ENCODE measurements around the gene TMEM108. TPM values are rescaled to one million over a fixed set of nuclear protein-coding genes. Genes with fewer than 3 reads are reported as not detected.

Gene TMEM108
- total and polyA plus RNA-seq, 10 of the 15 experiments (the other 5 are each of a cell fraction or from before 2014, with no cell fraction given), result 0.02 to 0.58 (median 0.12) TPM; not detected in 5

- TF ChIP-seq CEBPB (IDR thresholded peaks at IDR 0.05; ENCODE audit: borderline replicate concordance in 1 of 2, low read depth in 2 of 2, low read length in 2 of 2) (no peak), E2F8 (IDR thresholded peaks at IDR 0.05; ENCODE audit: low read depth, partially characterized antibody) (no peak), RFX5 (IDR thresholded peaks at IDR 0.05; ENCODE audit: low read depth, low read length) (no peak), ZNF384 (IDR thresholded peaks at IDR 0.05; ENCODE audit: borderline replicate concordance, low read depth, low read length) (no peak), NBN (IDR thresholded peaks at IDR 0.05) (no peak), RB1 (IDR thresholded peaks at IDR 0.05; ENCODE audit: borderline replicate concordance) (no peak), NR2C1 (IDR thresholded peaks at IDR 0.05) (no peak), NFIC (IDR thresholded peaks at IDR 0.05; ENCODE audit: low read depth, low read length) (peak; percentile 57; the same call in 1 of the 2 replicates), KDM1A (IDR thresholded peaks at IDR 0.05; ENCODE audit: borderline replicate concordance) (no peak), FOS (IDR thresholded peaks at IDR 0.05; ENCODE audit: borderline replicate concordance, extremely low read depth, insufficient read length) (no peak), EED (IDR thresholded peaks at IDR 0.05; ENCODE audit: low read depth) (peak; percentile 46; the same call in 1 of the 2 replicates), WRNIP1 (IDR thresholded peaks at IDR 0.05; ENCODE audit: borderline replicate concordance, low read depth, low read length) (no peak), HDGF (IDR thresholded peaks at IDR 0.05) (no peak), SMAD1 (IDR thresholded peaks at IDR 0.05; ENCODE audit: low read depth, partially characterized antibody) (no peak), SMAD5 (IDR thresholded peaks at IDR 0.05; ENCODE audit: low read depth) (no peak), MTA2 (IDR thresholded peaks at IDR 0.05; ENCODE audit: low read depth) (peak; percentile 77), ZNF217 (IDR thresholded peaks at IDR 0.05) (no peak), NR2C2 (IDR thresholded peaks at IDR 0.05; ENCODE audit: borderline replicate concordance, control insufficient read depth, insufficient read length, low read depth) (no peak), SKIL (IDR thresholded peaks at IDR 0.05; ENCODE audit: low read depth, poor library complexity, severe bottlenecking) (no peak), TARDBP (IDR thresholded peaks at IDR 0.05; ENCODE audit: borderline replicate concordance) (no peak), MAX (IDR thresholded peaks at IDR 0.05; ENCODE audit: low read depth, low read length) (no peak), SPI1 (IDR thresholded peaks at IDR 0.05; ENCODE audit: borderline replicate concordance, insufficient read depth, low read depth, low read length) (no peak), CHD2 (IDR thresholded peaks at IDR 0.05; ENCODE audit: borderline replicate concordance, low read depth, low read length) (no peak), SMC3 (IDR thresholded peaks at IDR 0.05; ENCODE audit: borderline replicate concordance, low read length) (no peak), EP300 (IDR thresholded peaks at IDR 0.05; ENCODE audit: borderline replicate concordance in 1 of 2, control insufficient read depth in 1 of 2, low read depth in 2 of 2, low read length in 2 of 2) (peak in 1 of 2 experiments; percentile 71; a peak in 1 of 4 replicates), ZSCAN29 (IDR thresholded peaks at IDR 0.05) (no peak), BCL11A (IDR thresholded peaks at IDR 0.05; ENCODE audit: low read depth, low read length) (peak; percentile 73; the same call in 1 of the 2 replicates)
Measured at GRCh38 chr3:133136114-133137041, 98.2 kb downstream of the TMEM108 start (continued).

All from GM12878 (cell line).